Activated naive CD8-positive, alpha-beta T cell treated with anti-CD3 and anti-CD28 coated beads, Interleukin-2, amount 50 U/mL, for 24 hours (primary cell): ENCODE measurements around the gene NECAB3.
"Not testable (repeated sequence)": the region's sequence is repeated elsewhere in the genome, so short reads cannot be mapped to it uniquely, and the experiment has no call there.

Source experiments
- ATAC-seq: fragments of 150-1000 bp; cut with Tn5 transposase; one replicate; pipeline ENCODE4 v1.10.0; 2021
- DNase-seq: peaks from one replicate; pipeline ENCODE4 v3.0.0; 2021
- H3K27ac Mint-ChIP-seq: one replicate; pipeline ENCODE4 v1.8.0; 2021; ENCODE audit warnings: mild to moderate bottlenecking, mixed read lengths
- H3K27me3 Mint-ChIP-seq: one replicate; pipeline ENCODE4 v1.8.0; 2021; ENCODE audit warnings: mixed read lengths
- H3K36me3 Mint-ChIP-seq: one replicate; pipeline ENCODE4 v1.8.0; 2021; ENCODE audit warnings: low read depth, mixed read lengths
- H3K4me1 Mint-ChIP-seq: one replicate; pipeline ENCODE4 v1.8.0; 2021; ENCODE audit warnings: mixed read lengths
- H3K4me3 Mint-ChIP-seq: one replicate; pipeline ENCODE4 v1.8.0; 2021; ENCODE audit warnings: mild to moderate bottlenecking, moderate library complexity, mixed read lengths
- H3K9me3 Mint-ChIP-seq: one replicate; pipeline ENCODE4 v1.8.0; 2021; ENCODE audit warnings: mixed read lengths

NECAB3 gene

GRCh38 chr20:33647603-33648395 is 26.4 kb downstream of the NECAB3 start:
- Mint-ChIP-seq H3K4me3 (no peak overlapping the region), H3K27me3 (no peaks in the 10 kb centered on the region), H3K9me3 (no peaks in the 10 kb centered on the region), H3K4me1 (peaks cover 27% of the 10 kb centered on the region), H3K27ac (no peak overlapping the region), H3K36me3 (peaks cover 3% of the 10 kb centered on the region)
- ATAC-seq (no peak), DNase-seq (no peak)

GRCh38 chr20:33646959-33647602 is 27.1 kb downstream of the NECAB3 start:
- not testable (repeated sequence) for H3K27ac Mint-ChIP-seq, H3K27me3 Mint-ChIP-seq, H3K36me3 Mint-ChIP-seq, H3K9me3 Mint-ChIP-seq, H3K4me3 Mint-ChIP-seq, ATAC-seq, DNase-seq
- H3K4me1 Mint-ChIP-seq: peaks cover 21% of the 10 kb centered on the region

GRCh38 chr20:33646191-33646590 is 28.0 kb downstream of the NECAB3 start:
- Mint-ChIP-seq H3K4me1 (peaks cover 16% of the 10 kb centered on the region), H3K9me3 (no peaks in the 10 kb centered on the region), H3K4me3 (no peak overlapping the region), H3K27ac (no peak overlapping the region), H3K36me3 (peaks cover 3% of the 10 kb centered on the region), H3K27me3 (no peaks in the 10 kb centered on the region)
- ATAC-seq (no peak), DNase-seq (no peak)

- no peak for ATAC-seq
- no peak overlapping the region for H3K4me3 Mint-ChIP-seq
- H3K9me3 Mint-ChIP-seq: no peaks in the 10 kb centered on the region
- DNase-seq: no peak
- H3K27me3 Mint-ChIP-seq: no peaks in the 10 kb centered on the region
- H3K36me3 Mint-ChIP-seq: peaks cover 3% of the 10 kb centered on the region
- peaks cover 16% of the 10 kb centered on the region for H3K4me1 Mint-ChIP-seq
- H3K27ac Mint-ChIP-seq: no peak overlapping the region
These were observed 28.8 kb downstream of the NECAB3 start for GRCh38 chr20:33645396-33645795.

- DNase-seq: no peak
- H3K36me3 Mint-ChIP-seq: peaks cover 3% of the 10 kb centered on the region
- H3K9me3 Mint-ChIP-seq: no peaks in the 10 kb centered on the region
- no peak for ATAC-seq
- peaks cover 16% of the 10 kb centered on the region for H3K4me1 Mint-ChIP-seq
- H3K27me3 Mint-ChIP-seq: no peaks in the 10 kb centered on the region
- H3K4me3 Mint-ChIP-seq: no peak overlapping the region
- peak overlapping the region; percentile 18 for H3K27ac Mint-ChIP-seq
These were observed 29.2 kb downstream of the NECAB3 start for GRCh38 chr20:33645072-33645358.

GRCh38 chr20:33644313-33645071 is 29.7 kb downstream of the NECAB3 start:
- Mint-ChIP-seq H3K4me3 (no peak overlapping the region), H3K36me3 (peaks cover 3% of the 10 kb centered on the region), H3K27me3 (no peaks in the 10 kb centered on the region), H3K27ac (peak overlapping the region; percentile 18), H3K9me3 (no peaks in the 10 kb centered on the region), H3K4me1 (peaks cover 11% of the 10 kb centered on the region)
- no peak for ATAC-seq
- no peak for DNase-seq

- Mint-ChIP-seq H3K4me1 (no peaks in the 10 kb centered on the region), H3K9me3 (no peaks in the 10 kb centered on the region), H3K27ac (no peak overlapping the region), H3K27me3 (no peaks in the 10 kb centered on the region), H3K4me3 (no peak overlapping the region), H3K36me3 (peaks cover 4% of the 10 kb centered on the region)
- no peak for DNase-seq
- ATAC-seq: no peak
These were observed 33.9 kb downstream of the NECAB3 start for GRCh38 chr20:33640287-33640686.

GRCh38 chr20:33636776-33637175 is 37.5 kb downstream of the NECAB3 start:
- Mint-ChIP-seq H3K9me3 (no peaks in the 10 kb centered on the region), H3K27ac (no peak overlapping the region), H3K27me3 (no peaks in the 10 kb centered on the region), H3K4me3 (no peak overlapping the region), H3K36me3 (peaks cover 4% of the 10 kb centered on the region), H3K4me1 (peaks cover 3% of the 10 kb centered on the region)
- no peak for ATAC-seq
- DNase-seq: no peak

GRCh38 chr20:33635341-33635740 is 38.9 kb downstream of the NECAB3 start:
- DNase-seq (no peak), ATAC-seq (no peak)
- Mint-ChIP-seq H3K27ac (no peak overlapping the region), H3K36me3 (peaks cover 9% of the 10 kb centered on the region), H3K9me3 (no peaks in the 10 kb centered on the region), H3K4me3 (no peak overlapping the region), H3K27me3 (no peaks in the 10 kb centered on the region), H3K4me1 (peaks cover 3% of the 10 kb centered on the region)

- not testable (repeated sequence) for H3K9me3 Mint-ChIP-seq, H3K4me3 Mint-ChIP-seq, H3K27me3 Mint-ChIP-seq, DNase-seq, H3K27ac Mint-ChIP-seq, H3K4me1 Mint-ChIP-seq, ATAC-seq
- H3K36me3 Mint-ChIP-seq: peaks cover 27% of the 10 kb centered on the region
These were observed 42.3 kb downstream of the NECAB3 start for GRCh38 chr20:33631910-33632309.

- Mint-ChIP-seq H3K27ac (peak overlapping the region; percentile 37), H3K27me3 (no peaks in the 10 kb centered on the region), H3K4me1 (peaks cover 3% of the 10 kb centered on the region), H3K9me3 (no peaks in the 10 kb centered on the region), H3K4me3 (no peak overlapping the region), H3K36me3 (peaks cover 29% of the 10 kb centered on the region)
- DNase-seq: no peak
- no peak for ATAC-seq
These were observed 43.7 kb downstream of the NECAB3 start for GRCh38 chr20:33630507-33630906.

- Mint-ChIP-seq H3K4me3 (no peak overlapping the region), H3K36me3 (peaks cover 33% of the 10 kb centered on the region)
These were observed 44.2 kb downstream of the NECAB3 start for GRCh38 chr20:33629979-33630378.

GRCh38 chr20:33629533-33629932 is 44.7 kb downstream of the NECAB3 start:
- Mint-ChIP-seq H3K9me3 (no peaks in the 10 kb centered on the region), H3K4me3 (no peak overlapping the region), H3K4me1 (peaks cover 6% of the 10 kb centered on the region), H3K27ac (no peak overlapping the region), H3K27me3 (no peaks in the 10 kb centered on the region), H3K36me3 (peaks cover 34% of the 10 kb centered on the region)
- DNase-seq (no peak), ATAC-seq (no peak)

More at GRCh38 chr20:33629979-33630378, 44.2 kb downstream of the NECAB3 start:
- DNase-seq (no peak), ATAC-seq (no peak)
- H3K27me3 Mint-ChIP-seq: no peaks in the 10 kb centered on the region
- peaks cover 3% of the 10 kb centered on the region for H3K4me1 Mint-ChIP-seq
- H3K9me3 Mint-ChIP-seq: no peaks in the 10 kb centered on the region
- peak overlapping the region; percentile 37 for H3K27ac Mint-ChIP-seq

- Mint-ChIP-seq H3K36me3 (peaks cover 38% of the 10 kb centered on the region), H3K27ac (no peak overlapping the region), H3K9me3 (no peaks in the 10 kb centered on the region), H3K4me1 (peaks cover 11% of the 10 kb centered on the region), H3K27me3 (no peaks in the 10 kb centered on the region), H3K4me3 (no peak overlapping the region)
- DNase-seq (no peak), ATAC-seq (no peak)
These were observed 46.5 kb downstream of the NECAB3 start for GRCh38 chr20:33627577-33628216.
